Measurements from ENCODE around the gene BRCA1.
"Not testable (repeated sequence)": the region's sequence is repeated elsewhere in the genome, so short reads cannot be mapped to it uniquely, and the experiment has no call there.

BRCA1 gene

DNA sequence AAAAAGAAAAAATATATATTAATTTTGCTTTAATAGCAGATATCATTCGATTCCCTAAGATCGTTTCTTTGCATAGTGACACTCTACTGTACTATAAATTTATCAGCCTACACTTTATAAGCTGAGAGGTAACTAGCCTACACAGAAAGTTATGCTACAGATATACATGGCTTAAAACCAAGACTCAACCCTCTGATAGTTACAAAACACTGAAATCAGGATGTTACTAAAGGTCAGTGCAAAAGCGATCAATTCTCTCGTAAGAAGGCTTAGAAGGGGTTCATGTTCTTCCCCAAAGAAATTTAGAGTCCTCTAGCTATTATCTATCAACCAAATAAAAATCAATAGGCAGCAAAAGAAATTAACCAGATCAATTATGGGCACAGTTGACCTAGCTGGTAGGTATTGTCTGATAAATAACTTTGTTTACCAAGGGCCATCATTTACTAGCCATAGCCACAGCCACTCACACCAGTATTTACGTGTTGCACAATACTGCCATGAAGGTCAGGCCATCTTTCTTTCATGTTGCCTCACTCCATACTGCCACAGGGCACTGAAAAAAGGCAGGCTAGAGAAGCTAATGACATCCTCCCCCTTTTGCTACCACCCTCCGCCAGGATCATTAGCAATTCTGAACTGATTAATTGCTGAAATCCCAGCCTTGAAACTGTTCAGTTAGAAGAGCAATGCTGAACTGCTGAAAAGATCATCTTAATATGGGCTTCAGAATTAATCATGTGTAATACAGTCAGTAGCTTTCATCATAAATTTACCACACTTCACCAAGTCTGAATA lies 56.4 kb downstream of the BRCA1 start:
- no peak for DNase-seq

- DNase-seq: no peak
Measured at GRCh38 chr17:43062984-43063638, 62.1 kb downstream of the BRCA1 start.

DNA sequence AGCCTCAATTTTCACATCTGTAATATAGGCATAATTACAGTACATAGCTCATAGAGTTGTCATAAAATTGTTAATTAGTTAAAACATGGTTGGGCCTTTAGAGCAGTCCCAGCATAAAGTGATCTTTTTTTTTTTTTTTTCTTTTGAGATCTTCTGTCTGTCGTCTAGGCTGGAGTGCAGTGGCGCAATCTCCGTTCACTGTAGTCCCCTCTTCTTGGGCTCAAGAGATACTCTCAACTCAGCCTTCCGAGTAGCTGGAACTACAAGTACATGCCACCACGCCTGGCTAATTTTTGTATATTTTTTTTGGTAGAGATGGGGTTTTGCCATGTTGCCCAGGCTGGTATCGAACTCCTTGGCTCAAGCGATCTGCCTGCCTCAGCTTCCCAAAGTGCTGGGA lies 69.1 kb downstream of the BRCA1 start:
- DNase-seq: no peak

- not testable (repeated sequence) for DNase-seq
Measured at GRCh38 chr17:43053008-43053407, 72.2 kb downstream of the BRCA1 start.

DNA sequence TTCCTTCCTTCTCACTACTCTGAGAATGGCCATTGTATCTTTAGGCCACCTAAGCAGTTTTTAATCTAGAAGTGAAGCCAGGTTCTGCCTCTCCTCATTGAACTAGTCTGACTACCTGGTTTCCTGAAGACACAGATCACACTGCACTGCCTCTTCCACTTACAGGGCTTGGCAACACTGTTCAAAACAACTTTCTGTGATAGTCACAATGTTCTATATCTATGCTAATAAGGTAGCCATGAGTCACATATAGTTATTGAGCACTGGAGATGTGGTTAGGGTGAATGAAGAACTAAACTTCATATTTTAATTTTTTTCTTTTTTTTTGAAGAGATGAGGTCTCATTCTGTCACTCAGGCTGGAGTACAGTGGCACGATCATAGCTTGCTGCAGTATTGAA lies 73.2 kb downstream of the BRCA1 start:
- DNase-seq: no peak

GRCh38 chr17:43044024-43044423 lies 81.1 kb downstream of the BRCA1 start:
- DNase-seq: no peak

- no peak for DNase-seq
Measured at GRCh38 chr17:43043307-43043706, 81.9 kb downstream of the BRCA1 start.

- no peak for DNase-seq
Measured at GRCh38 chr17:43042025-43042628, 83.0 kb downstream of the BRCA1 start.

- DNase-seq: no peak
Measured at GRCh38 chr17:43040655-43041054, 84.5 kb downstream of the BRCA1 start.

DNA sequence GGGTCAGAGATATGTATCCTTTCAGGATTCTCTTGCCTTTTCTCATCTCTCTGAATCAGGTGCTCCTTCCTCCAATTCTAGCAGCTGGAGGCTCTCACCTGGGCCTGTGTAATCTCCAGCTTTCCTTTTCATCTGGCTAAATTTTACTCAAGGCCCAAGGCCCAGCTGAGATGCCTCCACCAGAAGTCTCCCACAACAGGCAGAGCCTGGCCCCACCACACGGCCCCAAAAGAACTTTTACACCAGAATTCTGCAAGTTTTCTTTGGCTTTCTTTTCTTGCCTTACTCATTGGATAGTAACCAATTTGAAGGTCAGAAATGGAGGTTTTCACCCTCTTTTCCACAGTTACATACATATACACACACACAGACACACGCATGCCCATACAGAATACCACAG lies 85.5 kb downstream of the BRCA1 start:
- no peak for DNase-seq

- DNase-seq: no peak
Measured at GRCh38 chr17:43034894-43035293, 90.3 kb downstream of the BRCA1 start.

DNA sequence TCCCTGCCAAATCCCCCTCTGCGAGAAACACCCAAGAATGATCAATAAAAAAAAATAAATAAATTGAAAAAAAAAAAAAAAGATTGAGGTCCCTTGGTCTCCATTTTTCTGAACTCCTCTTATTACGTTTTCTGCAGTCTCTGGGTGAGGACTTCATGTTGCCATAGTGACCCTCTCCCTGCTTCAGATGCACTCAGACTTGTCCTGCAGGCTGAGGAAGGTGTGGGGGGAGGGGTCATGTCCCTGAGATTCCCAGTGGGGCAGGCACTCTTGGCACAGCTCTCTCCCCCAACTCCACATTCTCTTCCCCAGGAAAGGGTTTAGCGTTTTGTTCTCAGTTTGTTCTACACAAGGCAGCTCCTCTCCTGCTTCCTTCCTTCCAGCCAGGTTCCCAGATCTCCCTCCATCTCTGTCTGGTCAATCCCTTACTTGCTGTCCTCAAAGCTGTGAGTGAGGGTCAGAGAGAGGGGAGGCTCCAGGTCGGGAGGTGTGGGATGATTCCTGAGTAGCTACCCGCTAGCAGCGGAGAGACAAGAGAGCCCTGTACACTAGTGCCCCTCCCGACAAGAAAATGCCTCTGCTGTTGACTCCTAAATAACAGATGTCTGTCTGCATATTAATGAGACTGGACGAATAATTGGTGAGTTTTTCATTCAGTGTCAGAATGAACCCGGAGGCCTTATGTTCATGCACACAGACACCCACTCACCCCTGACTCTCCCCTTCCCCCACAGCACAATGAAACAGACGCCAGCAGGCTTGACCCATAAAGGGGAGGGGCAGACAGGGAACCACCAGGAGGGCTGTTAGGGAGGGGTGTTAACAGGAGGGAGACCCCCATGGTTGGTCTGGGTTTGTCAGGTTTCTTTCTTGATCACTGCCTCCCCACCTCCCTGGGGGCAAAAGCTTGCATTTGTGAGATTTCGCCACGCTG lies 90.9 kb downstream of the BRCA1 start:
- no peak for DNase-seq

DNA sequence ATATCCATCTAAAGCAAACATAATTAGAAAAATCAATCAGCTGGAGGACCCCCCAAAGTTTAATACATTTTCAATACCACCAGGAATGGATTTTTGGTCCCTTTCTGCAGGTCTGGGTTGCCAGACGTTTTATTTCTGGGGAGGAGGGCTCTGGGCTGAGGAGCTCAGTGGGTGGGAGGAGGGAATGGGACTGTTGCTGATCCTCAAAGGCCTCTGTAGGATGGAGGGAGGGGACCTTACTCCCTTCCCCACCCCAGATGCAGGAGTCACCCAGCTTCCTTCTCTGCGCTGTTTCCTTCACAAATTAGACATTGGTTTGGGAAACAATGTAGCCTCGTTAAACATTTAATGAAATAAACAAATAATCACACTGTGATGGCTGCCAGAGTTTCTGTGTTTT lies 93.5 kb downstream of the BRCA1 start:
- DNase-seq: no peak

GRCh38 chr17:43030137-43030767 lies 94.9 kb downstream of the BRCA1 start:
- DNase-seq: no peak

DNA sequence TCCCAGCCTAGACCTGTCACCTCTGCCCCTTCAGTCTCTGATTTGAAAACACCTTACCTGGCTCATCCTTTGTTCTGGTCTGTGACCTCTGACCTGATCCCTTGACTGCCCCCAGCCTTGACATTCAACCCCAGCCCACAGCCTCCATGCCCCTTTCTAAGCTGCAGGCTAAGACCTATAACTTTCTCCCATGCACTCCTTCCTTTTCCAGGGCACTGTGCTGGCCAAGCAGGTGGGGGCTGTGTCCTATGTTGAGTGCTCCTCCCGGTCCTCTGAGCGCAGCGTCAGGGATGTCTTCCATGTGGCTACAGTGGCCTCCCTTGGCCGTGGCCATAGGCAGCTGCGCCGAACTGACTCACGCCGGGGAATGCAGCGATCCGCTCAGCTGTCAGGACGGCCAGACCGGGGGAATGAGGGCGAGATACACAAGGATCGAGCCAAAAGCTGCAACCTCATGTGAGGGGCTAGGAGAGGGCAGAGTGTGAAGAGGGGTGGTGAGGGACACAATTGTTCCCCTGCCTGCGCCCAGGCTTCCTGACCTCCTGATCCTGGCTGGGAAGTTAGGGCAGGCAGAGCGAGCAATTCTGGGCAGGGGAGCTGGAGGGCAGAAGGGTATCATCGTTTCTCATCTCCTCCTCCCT lies 96.8 kb downstream of the BRCA1 start:
- DNase-seq: no peak

GRCh38 chr17:43027091-43028032 lies 97.8 kb downstream of the BRCA1 start:
- no peak for DNase-seq

DNA sequence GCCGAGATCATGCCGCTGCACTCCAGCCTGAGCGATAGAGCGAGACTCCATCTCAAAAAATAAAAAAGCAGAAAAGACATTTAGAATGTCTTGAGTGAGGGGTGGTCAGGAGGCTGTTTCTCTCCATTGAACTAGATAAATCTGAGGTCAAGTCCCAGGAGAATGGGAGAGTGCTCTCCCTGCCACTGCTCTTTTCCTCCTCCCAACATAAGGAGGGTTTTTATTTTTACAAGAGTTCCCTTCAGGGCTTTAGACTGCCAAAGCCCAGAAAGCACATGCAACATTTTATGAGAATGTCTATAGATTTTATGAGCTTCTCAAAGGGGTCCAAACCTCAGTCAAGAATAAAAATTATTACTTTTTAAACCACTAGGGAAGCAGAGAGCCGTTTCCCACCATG lies 98.6 kb downstream of the BRCA1 start:
- no peak for DNase-seq

GRCh38 chr17:43025766-43026537 lies 99.2 kb downstream of the BRCA1 start:
- DNase-seq: no peak

DNA sequence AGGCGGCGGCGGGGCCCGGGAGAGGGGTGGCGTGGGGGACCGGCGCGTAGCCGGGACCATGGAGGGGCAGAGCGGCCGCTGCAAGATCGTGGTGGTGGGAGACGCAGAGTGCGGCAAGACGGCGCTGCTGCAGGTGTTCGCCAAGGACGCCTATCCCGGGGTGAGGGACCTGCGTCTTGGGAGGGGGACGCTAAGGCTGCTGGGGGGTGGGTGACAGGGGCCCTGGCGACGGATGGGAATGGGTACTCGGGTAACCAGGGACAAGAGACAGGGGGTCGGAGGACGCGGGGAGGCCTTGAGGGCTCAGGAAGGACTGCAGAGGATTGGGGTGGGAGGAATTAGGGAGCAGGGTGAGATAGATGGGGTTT lies 99.9 kb downstream of the BRCA1 start:
- DNase-seq: no peak
